Measurements from ENCODE around the gene C19orf73. TPM values are rescaled to one million over a fixed set of nuclear protein-coding genes. Genes with fewer than 3 reads are reported as not detected.
A peak's percentile ranks its signal among the peaks of the same experiment; 100 is the strongest.

Gene C19orf73
- total and polyA plus RNA-seq, 8 donors: 1.4 to 9.8 (median 1.8) TPM

DNA sequence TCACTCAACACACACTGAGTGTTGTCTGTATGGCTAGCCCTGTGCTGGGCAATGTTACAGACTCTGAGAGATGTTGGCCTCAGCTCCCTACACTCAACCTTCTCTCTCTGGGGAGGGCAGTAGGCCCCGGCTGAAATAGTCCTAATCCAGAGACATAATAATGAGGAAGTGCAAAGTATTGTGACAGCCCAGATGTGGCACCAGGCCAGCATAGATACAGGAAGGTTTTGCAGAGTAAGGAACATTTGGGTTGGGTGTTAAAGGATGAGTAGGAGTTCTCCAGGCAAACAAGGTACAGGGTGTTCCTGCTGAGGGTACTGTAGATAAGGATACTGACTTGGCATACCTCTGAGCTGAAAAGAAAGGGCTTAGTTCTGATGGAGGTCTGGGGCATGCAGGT, 2.4 kb downstream of the C19orf73 start:
- DNase-seq: no peak
- H3K27ac ChIP-seq: no peak overlapping the region
- H3K4me3 ChIP-seq: no peak overlapping the region
- intact Hi-C loops (cut with DNase I): no loop called here
- no peaks in the 10 kb centered on the region for H3K27me3 ChIP-seq
- 38 to 52% methylated on average over 1 of the region's 1 CpG for WGBS, 2 donors
- FAIRE-seq: no peak
- TF ChIP-seq, protein P1, sequence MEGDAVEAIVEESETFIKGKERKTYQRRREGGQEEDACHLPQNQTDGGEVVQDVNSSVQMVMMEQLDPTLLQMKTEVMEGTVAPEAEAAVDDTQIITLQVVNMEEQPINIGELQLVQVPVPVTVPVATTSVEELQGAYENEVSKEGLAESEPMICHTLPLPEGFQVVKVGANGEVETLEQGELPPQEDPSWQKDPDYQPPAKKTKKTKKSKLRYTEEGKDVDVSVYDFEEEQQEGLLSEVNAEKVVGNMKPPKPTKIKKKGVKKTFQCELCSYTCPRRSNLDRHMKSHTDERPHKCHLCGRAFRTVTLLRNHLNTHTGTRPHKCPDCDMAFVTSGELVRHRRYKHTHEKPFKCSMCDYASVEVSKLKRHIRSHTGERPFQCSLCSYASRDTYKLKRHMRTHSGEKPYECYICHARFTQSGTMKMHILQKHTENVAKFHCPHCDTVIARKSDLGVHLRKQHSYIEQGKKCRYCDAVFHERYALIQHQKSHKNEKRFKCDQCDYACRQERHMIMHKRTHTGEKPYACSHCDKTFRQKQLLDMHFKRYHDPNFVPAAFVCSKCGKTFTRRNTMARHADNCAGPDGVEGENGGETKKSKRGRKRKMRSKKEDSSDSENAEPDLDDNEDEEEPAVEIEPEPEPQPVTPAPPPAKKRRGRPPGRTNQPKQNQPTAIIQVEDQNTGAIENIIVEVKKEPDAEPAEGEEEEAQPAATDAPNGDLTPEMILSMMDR (IDR thresholded peaks at IDR 0.05): no peak
- ATAC-seq: no peak
- no peaks in the 10 kb centered on the region for H3K36me3 ChIP-seq
- H3K9me3 ChIP-seq: no peaks in the 10 kb centered on the region
- peaks cover 0 to 18% (median 14%) of the 10 kb centered on the region in 3 donors for H3K4me1 ChIP-seq

- intact Hi-C loops (cut with DNase I): no loop called here
- peak; percentile 5 to 34 (median 16) for ATAC-seq
- FAIRE-seq: no peak
- 8 to 15% methylated on average over 42 to 68 of the region's 68 CpGs for WGBS, 2 donors
- H3K9me3 ChIP-seq: no peaks in the 10 kb centered on the region
- DNase-seq: peak; percentile 66 to 92 (median 73)
- peak overlapping the region; percentile 32 to 68 (median 56) for H3K27ac ChIP-seq
- H3K4me1 ChIP-seq: peaks cover 0 to 18% (median 11%) of the 10 kb centered on the region in 3 donors
- TF ChIP-seq, protein P1 (IDR thresholded peaks at IDR 0.05): no peak
- H3K27me3 ChIP-seq: no peaks in the 10 kb centered on the region
- H3K36me3 ChIP-seq: no peaks in the 10 kb centered on the region
- peak overlapping the region; percentile 71 to 93 (median 90) for H3K4me3 ChIP-seq
Measured at GRCh38 chr19:49114630-49115363, 4.1 kb downstream of the C19orf73 start.

- peak; percentile 57 to 77 (median 68) for ATAC-seq
- intact Hi-C loops (cut with DNase I): no loop called here
- 0 to 1% methylated on average over 35 to 66 of the region's 66 CpGs for WGBS, 2 donors
- no peak for FAIRE-seq
- no peaks in the 10 kb centered on the region for H3K27me3 ChIP-seq
- DNase-seq: peak; percentile 54 to 90 (median 82)
- peaks cover 0 to 18% (median 11%) of the 10 kb centered on the region in 3 donors for H3K4me1 ChIP-seq
- peak within 1 kb of the TSS; percentile 71 to 93 (median 90) for H3K4me3 ChIP-seq
- H3K9me3 ChIP-seq: no peaks in the 10 kb centered on the region
- H3K27ac ChIP-seq: peak within 1 kb of the TSS; percentile 32 to 68 (median 56)
- peaks cover 0 to 3% (median 0%) of the 10 kb centered on the region in 3 donors for H3K36me3 ChIP-seq
- TF ChIP-seq, protein P1 (IDR thresholded peaks at IDR 0.05): peak in 2 of 4 donors; percentile 28 to 43
Measured at GRCh38 chr19:49113762-49114629, 4.9 kb downstream of the C19orf73 start, which contains the start of gene LIN7B. TSS of gene LIN7B (plus strand) at chr19:49114370. CDS start at chr19:49114405, 35 bp downstream.

DNA sequence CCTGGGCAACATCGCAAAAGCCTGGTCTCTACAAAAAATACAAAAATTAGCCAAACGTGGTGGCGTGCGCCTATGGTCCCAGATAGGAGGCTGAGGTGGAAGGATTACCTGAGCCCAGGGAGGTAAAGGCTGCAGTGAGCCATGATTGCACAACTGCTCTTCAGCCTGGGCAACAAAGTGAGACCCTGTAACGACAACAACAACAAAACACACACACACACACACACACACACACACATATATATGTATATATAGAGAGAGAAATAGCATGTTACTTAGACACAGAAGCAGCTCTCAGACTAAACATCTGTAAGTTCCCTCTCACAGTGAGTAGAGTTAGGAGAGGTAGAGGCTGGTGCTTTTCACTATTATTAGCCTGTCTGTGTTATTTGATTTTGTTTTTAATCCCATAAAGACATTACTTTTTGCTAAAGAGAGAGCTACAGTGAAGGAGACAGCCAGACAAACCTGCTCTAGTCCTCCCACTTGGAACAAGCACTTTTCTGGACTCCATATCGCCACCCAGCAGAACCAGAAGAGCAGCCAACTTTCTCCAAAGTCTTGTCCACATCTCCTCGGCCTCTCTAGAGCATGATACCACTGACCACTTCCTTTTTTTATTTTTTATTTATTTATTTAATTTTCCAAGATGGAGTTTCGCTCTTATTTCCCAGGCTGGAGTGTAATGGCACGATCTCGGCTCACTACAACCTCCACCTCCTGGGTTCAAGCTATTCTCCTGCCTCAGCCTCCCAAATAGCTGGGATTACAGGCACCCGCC, 7.5 kb downstream of the C19orf73 start:
- ATAC-seq: no peak
- Histone ChIP-seq H3K4me3 (no peak overlapping the region), H3K9me3 (no peaks in the 10 kb centered on the region), H3K4me1 (peaks cover 0 to 7% (median 6%) of the 10 kb centered on the region in 3 donors), H3K27me3 (no peaks in the 10 kb centered on the region), H3K36me3 (peaks cover 0 to 23% (median 9%) of the 10 kb centered on the region in 3 donors), H3K27ac (no peak overlapping the region)
- 73 to 76% methylated on average over 11 of the region's 11 CpGs for WGBS, 2 donors
- intact Hi-C loops (cut with DNase I): no loop called here
- TF ChIP-seq, protein P1 (IDR thresholded peaks at IDR 0.05): no peak
- DNase-seq: no peak
- no peak for FAIRE-seq

Data from pancreas (tissue), 10 donors.